Mammary epithelial cell (primary cell): Measurements from ENCODE around the gene NRBF2.

ENCODE experiments used
- CTCF ChIP-seq, 2 donors: IDR thresholded peaks in 1 of 2; conservative IDR thresholded peaks in 1 of 2; 2 replicates each; pipeline ENCODE4 v1.5.1; 2011 to 2012; ENCODE audit warnings: inconsistent platforms in 2 of 2, low read length in 2 of 2, mild to moderate bottlenecking in 2 of 2, control low read depth in 1 of 2, low read depth in 1 of 2; ENCODE audit not compliant: insufficient read depth in 1 of 2; ENCODE audit errors: extremely low read depth in 1 of 2
- EZH2 ChIP-seq: IDR thresholded peaks from 2 replicates; pipeline ENCODE4 v1.6.1; 2012; ENCODE audit warnings: low read length, inconsistent platforms, borderline replicate concordance

- no peak for TF ChIP-seq EZH2
- TF ChIP-seq CTCF (conservative IDR thresholded peaks at IDR 0.05 in 1 of 2, IDR thresholded peaks at IDR 0.05 in 1 of 2; ENCODE audit: extremely low read depth in 1 of 2, insufficient read depth in 1 of 2, low read depth in 1 of 2, low read length in 2 of 2) = no peak
Observed at GRCh38 chr10:63084690-63085382, 48.3 kb upstream of the NRBF2 start.
